SU-DHL-6 (cell line): ENCODE data around the gene ASAP2.

Experiments
- H2AFZ ChIP-seq: fragments of 200-600 bp; sonication (generic); 2 replicates; pipeline ENCODE4 v1.6.1; 2014; ENCODE audit warnings: low read depth, mild to moderate bottlenecking, moderate library complexity, mixed read lengths, antibody characterized with exemption, low read length; ENCODE audit not compliant: severe bottlenecking
- H3F3A ChIP-seq: fragments of 200-600 bp; shearing (Covaris generic); 2 replicates; pipeline ENCODE4 v1.6.0; 2016; ENCODE audit warnings: antibody characterized with exemption, mild to moderate bottlenecking; ENCODE audit not compliant: insufficient read depth
- H3K27ac ChIP-seq: fragments of 200-600 bp; sonication (generic); 2 replicates; pipeline ENCODE4 v1.5.1; 2016; ENCODE audit warnings: low read depth, mild to moderate bottlenecking, low read length, moderate library complexity, mixed read lengths
- H3K27me3 ChIP-seq: fragments of 200-600 bp; sonication (generic), shearing (Covaris generic); 2 replicates; pipeline ENCODE4 v1.6.0; 2014; ENCODE audit warnings: mild to moderate bottlenecking, low read length
- H3K36me3 ChIP-seq: fragments of 200-600 bp; sonication (generic); 2 replicates; pipeline ENCODE4 v1.6.1; 2014; ENCODE audit warnings: mild to moderate bottlenecking, low read length, mixed read lengths
- H3K4me2 ChIP-seq: fragments of 300-600, 200-600 bp; shearing (Covaris generic), sonication (generic); 2 replicates; pipeline ENCODE4 v1.6.0; 2014; ENCODE audit warnings: low read length, low read depth, mild to moderate bottlenecking; ENCODE audit not compliant: poor library complexity, severe bottlenecking
- H3K4me3 ChIP-seq: fragments of 200-600 bp; sonication (generic); 2 replicates; pipeline ENCODE4 v1.5.1; 2014; ENCODE audit warnings: antibody characterized with exemption, low read length, mild to moderate bottlenecking, mixed read lengths; ENCODE audit not compliant: insufficient read depth, poor library complexity, severe bottlenecking
- H3K79me2 ChIP-seq: fragments of 200-600 bp; sonication (generic); 2 replicates; pipeline ENCODE4 v1.6.1; 2014; ENCODE audit warnings: mild to moderate bottlenecking, low read length, moderate library complexity; ENCODE audit not compliant: insufficient read depth
- H3K9ac ChIP-seq: fragments of 200-600 bp; sonication (generic); 2 replicates; pipeline ENCODE4 v1.7.0; 2014; ENCODE audit warnings: mild to moderate bottlenecking, low read length
- H3K9me2 ChIP-seq: fragments of 200-600 bp; sonication (generic); replicated peaks from 2 replicates; pipeline ENCODE4 v1.6.1; 2014; ENCODE audit warnings: low read length; ENCODE audit not compliant: insufficient read depth
- H3K9me3 ChIP-seq: fragments of 200-600 bp; sonication (generic); 2 replicates; pipeline ENCODE4 v1.6.1; 2014; ENCODE audit warnings: low read length, mixed read lengths; ENCODE audit not compliant: insufficient read depth
- H4K20me1 ChIP-seq: fragments of 200-600 bp; sonication (generic); 2 replicates; pipeline ENCODE4 v1.6.1; 2014; ENCODE audit warnings: low read depth, mild to moderate bottlenecking, antibody characterized with exemption, low read length, moderate library complexity, mixed read lengths
- EZH2phosphoT487 ChIP-seq: fragments of 200-600 bp; sonication (generic), shearing (Covaris generic); conservative IDR thresholded peaks from 2 replicates; pipeline ENCODE4 v1.6.1; 2018; ENCODE audit warnings: mild to moderate bottlenecking, antibody characterized with exemption, low read length, moderate library complexity, mixed read lengths
- TF ChIP-seq, protein P1 (sequence below): fragments of 200-600 bp; sonication (generic); IDR thresholded peaks from one replicate; pipeline ENCODE4 v1.5.1; 2017; ENCODE audit warnings: antibody characterized with exemption, mild to moderate bottlenecking, low read length, moderate library complexity; ENCODE audit not compliant: insufficient read depth, poor library complexity, severe bottlenecking

The ASAP2 gene

DNA sequence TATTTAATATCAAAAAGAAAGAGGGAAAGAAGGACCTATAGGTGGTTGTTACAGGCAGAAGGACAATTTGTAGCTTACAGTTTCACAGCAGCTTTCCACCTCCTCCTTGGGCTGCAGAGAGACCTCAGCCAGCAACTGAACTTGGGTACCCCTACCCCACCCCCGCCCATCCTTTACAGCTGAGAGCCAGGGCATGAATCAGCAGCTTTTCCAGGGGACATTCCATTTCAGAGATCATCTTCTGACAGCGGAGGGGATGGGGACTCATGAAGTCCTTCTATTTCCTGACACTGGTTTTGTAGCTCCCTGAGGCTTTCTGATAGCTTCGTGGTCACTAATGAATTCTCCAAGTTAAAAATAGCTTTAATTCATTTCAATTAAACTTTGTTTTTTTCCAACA lies 120.4 kb downstream of the ASAP2 start:
- Histone ChIP-seq H4K20me1 (no peaks in the 10 kb centered on the region), H3K9me3 (no peaks in the 10 kb centered on the region), H2AFZ (no peak overlapping the region), H3K9ac (no peak overlapping the region), H3K27me3 (no peaks in the 10 kb centered on the region), H3K9me2 (no peaks in the 10 kb centered on the region), H3K4me3 (no peak overlapping the region), H3K36me3 (no peaks in the 10 kb centered on the region), H3K79me2 (no peaks in the 10 kb centered on the region), H3K27ac (no peak overlapping the region), H3F3A (no peaks in the 10 kb centered on the region), H3K4me2 (no peak overlapping the region)
- no peak for TF ChIP-seq EZH2phosphoT487
- TF ChIP-seq, protein P1, sequence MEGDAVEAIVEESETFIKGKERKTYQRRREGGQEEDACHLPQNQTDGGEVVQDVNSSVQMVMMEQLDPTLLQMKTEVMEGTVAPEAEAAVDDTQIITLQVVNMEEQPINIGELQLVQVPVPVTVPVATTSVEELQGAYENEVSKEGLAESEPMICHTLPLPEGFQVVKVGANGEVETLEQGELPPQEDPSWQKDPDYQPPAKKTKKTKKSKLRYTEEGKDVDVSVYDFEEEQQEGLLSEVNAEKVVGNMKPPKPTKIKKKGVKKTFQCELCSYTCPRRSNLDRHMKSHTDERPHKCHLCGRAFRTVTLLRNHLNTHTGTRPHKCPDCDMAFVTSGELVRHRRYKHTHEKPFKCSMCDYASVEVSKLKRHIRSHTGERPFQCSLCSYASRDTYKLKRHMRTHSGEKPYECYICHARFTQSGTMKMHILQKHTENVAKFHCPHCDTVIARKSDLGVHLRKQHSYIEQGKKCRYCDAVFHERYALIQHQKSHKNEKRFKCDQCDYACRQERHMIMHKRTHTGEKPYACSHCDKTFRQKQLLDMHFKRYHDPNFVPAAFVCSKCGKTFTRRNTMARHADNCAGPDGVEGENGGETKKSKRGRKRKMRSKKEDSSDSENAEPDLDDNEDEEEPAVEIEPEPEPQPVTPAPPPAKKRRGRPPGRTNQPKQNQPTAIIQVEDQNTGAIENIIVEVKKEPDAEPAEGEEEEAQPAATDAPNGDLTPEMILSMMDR = no peak

DNA sequence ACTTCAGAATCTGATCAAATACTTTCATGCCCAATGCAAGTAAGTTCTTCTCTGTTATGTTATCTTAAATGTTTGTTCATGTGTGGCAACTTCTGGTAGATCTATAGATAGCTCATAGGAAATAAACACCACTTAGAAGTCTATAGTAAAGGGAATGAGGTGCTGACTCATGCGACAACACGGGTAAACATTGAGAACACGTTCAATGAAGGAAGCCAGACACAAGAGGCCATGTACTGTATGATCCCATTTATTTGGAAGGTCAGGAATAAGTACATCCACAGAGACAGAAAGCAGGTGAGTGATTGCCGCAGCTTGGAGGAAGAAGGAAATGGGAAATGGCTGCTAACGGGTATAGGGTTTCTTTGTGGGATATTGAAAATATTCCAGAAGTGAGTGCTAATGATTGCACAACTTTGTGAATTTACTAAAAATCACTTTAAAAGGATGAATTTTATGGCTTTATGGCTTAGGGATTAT lies 121.3 kb downstream of the ASAP2 start:
- H3K27ac ChIP-seq = no peak overlapping the region

DNA sequence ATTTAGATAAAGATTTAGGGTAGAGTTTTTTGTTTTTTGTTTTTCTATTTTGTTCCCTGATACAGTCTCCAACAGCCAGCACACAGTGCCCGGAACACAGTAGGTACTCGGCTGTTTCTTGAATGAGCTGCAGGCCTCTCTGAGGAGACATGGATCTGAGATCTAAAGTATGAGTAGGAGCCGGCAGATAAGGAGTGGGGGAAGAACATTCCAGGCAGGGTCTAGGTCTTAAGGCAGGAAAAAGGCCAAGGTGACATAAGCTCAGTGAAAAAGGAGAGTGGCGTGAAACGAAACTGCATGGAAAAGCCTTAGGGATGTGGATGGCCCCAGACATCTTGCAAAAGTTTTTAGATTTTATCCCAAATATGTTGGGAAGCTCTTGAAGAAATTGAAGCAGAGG lies 122.3 kb downstream of the ASAP2 start:
- no peaks in the 10 kb centered on the region for H3K27me3 ChIP-seq
- no peak overlapping the region for H3K4me2 ChIP-seq
- no peaks in the 10 kb centered on the region for H3F3A ChIP-seq

More for the DNA sequence above, 121.3 kb downstream of the ASAP2 start:
- no peaks in the 10 kb centered on the region for H3K27me3 ChIP-seq
- H3K79me2 ChIP-seq = no peaks in the 10 kb centered on the region
- H3F3A ChIP-seq = no peaks in the 10 kb centered on the region
- H3K36me3 ChIP-seq = no peaks in the 10 kb centered on the region
- H4K20me1 ChIP-seq = no peaks in the 10 kb centered on the region
- H3K4me2 ChIP-seq = no peak overlapping the region
- no peak overlapping the region for H3K9ac ChIP-seq
- no peak overlapping the region for H3K4me3 ChIP-seq
- no peak overlapping the region for H2AFZ ChIP-seq
- H3K9me3 ChIP-seq = no peaks in the 10 kb centered on the region
- TF ChIP-seq, protein P1 = no peak
- TF ChIP-seq EZH2phosphoT487 = no peak
- no peaks in the 10 kb centered on the region for H3K9me2 ChIP-seq

More for the DNA sequence above, 122.3 kb downstream of the ASAP2 start:
- H3K9me2 ChIP-seq = no peaks in the 10 kb centered on the region
- no peak overlapping the region for H2AFZ ChIP-seq
- H3K4me3 ChIP-seq = no peak overlapping the region
- no peaks in the 10 kb centered on the region for H4K20me1 ChIP-seq
- TF ChIP-seq EZH2phosphoT487 = no peak
- TF ChIP-seq, protein P1 = no peak
- no peak overlapping the region for H3K27ac ChIP-seq
- no peaks in the 10 kb centered on the region for H3K36me3 ChIP-seq
- H3K9ac ChIP-seq = no peak overlapping the region
- no peaks in the 10 kb centered on the region for H3K79me2 ChIP-seq
- no peaks in the 10 kb centered on the region for H3K9me3 ChIP-seq
